GM19372 (cell line): ENCODE measurements around the gene GSE1.

Experiments used
- ATAC-seq: cut with Tn5 transposase; IDR thresholded peaks from one replicate; pipeline ENCODE4 v1.9.1; 2021; ENCODE audit warnings: mild to moderate bottlenecking, low read depth, moderate library complexity; ENCODE audit not compliant: unreplicated experiment

GSE1 gene

GRCh38 chr16:85641776-85642176 lies 28.7 kb downstream of the GSE1 start:
- no peak for ATAC-seq

DNA sequence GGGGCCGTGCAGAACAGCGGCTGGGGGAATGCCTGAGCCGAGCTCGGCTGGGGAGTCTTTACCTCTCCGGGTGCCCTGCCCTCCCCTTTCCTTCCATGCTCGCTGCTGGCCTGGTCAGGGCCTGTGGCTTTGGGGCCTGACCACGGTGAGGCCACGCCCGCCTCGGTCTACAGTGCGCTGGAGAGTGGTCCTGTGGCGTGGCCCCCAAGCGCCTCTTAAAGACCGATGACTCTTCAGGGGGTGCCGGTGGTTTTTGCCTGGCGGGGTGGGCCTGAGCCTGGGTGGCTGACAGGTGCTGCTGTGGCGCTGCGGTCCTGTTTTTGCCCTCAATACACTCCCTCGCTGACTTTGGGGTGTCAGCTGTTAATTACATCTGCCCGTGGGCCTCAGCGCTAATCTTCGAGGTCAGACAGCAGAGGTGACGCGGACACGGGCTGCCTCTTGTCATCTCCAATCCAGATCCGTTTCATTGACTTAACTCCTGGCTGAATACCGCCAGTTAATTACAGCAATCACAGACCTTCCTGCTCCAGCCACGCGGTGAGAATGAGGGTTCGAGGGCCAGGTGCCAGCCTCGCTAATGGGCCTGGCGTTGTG lies 29.7 kb downstream of the GSE1 start:
- no peak for ATAC-seq

- no peak for ATAC-seq
Measured at GRCh38 chr16:85643631-85644030, 30.5 kb downstream of the GSE1 start.

- no peak for ATAC-seq
Measured at GRCh38 chr16:85644093-85644712, 31.1 kb downstream of the GSE1 start.

- ATAC-seq = no peak
Measured at GRCh38 chr16:85645021-85645589, 32.0 kb downstream of the GSE1 start.

GRCh38 chr16:85646358-85646907 lies 33.3 kb downstream of the GSE1 start:
- ATAC-seq = no peak

DNA sequence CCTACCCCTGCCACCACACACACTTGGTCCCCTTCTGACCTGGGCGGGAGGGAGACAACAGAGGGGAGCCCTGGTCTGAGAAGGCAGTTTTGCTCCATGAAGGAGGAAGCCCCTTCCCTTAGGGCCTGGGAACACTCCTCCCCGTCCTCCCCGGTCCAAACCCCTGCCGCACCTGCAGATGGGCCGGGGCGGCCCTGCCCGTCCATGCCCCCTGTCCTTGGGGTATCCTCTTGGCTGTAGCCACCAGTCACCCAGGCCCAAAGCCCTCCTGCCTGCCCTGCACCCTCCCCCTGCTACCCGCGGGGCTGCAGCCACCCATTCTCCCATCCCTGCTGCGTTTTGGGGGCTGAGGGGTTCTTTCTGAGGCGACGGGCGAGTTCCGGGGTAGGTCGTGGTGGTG lies 33.9 kb downstream of the GSE1 start:
- no peak for ATAC-seq

- no peak for ATAC-seq
Measured at GRCh38 chr16:85648070-85648714, 35.1 kb downstream of the GSE1 start.

GRCh38 chr16:85648805-85649204 lies 35.7 kb downstream of the GSE1 start:
- no peak for ATAC-seq

DNA sequence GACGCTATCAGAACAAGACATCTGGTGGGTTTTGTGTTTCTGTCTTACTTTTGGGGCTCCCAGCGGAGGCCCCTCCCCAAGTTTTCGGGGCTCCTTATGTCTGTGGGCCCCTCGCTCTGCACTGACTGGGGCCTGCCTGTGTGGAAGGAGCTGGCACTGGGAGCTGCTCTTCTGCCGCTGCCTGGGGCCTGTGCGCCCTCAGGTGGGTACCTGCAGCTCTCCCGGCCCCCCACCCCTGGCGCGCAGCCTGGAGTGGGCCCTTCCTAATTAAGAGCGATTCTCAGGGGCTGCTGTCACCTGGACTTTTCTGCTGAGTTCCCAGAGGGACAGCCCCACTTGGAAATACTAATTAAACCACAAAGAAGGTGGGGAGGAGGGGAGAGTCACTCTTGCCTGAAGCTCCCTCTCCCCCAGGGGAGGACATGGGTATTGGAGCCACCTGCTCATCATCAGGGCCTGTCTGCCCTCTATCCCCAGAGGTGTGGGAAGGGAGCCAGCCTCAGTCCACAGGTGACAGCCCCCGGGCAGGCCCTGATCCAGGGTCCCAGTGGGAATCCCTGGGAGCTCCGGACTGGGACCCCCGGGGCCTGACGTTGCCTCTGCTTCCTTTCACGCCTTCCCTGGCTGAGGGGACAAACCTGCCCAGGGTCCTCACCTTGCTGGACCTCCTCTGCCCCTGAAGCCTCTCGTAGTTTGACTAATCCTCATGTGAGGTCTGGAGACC lies 36.5 kb downstream of the GSE1 start:
- ATAC-seq = no peak

DNA sequence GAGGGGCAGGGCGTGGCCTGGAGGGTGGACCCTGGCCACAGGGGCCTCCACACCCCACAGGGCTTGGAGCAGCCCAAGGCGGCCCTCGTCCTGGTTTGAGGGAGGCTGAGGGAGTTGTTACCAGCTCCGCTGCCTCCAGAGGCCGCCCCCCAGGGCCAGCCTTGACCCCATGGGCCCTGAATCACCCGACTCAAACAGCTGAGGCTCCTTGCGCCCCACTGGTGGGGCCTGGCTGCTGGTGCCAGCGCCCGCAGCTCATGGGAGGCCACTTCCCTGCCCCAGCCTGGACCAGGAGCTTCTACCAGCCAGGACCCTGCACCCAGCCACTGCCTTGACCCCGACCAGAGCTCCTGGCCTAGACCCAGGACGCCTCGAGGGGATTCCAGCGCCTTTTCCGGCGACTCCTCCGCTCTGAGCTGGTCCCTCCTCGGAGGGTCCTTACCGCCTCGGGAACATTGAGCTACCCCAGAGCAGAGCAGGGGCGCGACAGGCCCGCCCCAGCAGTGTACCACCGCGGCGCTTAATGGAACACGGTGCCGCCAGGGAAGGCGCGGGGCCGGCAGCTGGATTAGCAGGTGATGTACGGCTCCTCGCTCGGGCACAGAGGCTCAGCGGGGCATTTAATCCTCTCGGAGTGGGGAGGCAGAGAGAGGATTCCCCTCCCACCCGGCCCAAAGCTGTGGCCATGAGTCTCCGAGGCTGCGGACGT lies 37.2 kb downstream of the GSE1 start:
- ATAC-seq = no peak

GRCh38 chr16:85650844-85651628 lies 37.9 kb downstream of the GSE1 start:
- ATAC-seq = no peak

GRCh38 chr16:85651629-85652430 lies 38.7 kb downstream of the GSE1 start:
- no peak for ATAC-seq

- ATAC-seq = no peak
Measured at GRCh38 chr16:85652431-85653221, 39.5 kb downstream of the GSE1 start.

GRCh38 chr16:85653290-85653891 lies 40.3 kb downstream of the GSE1 start:
- ATAC-seq = no peak

- no peak for ATAC-seq
Measured at GRCh38 chr16:85654251-85655095, 41.4 kb downstream of the GSE1 start.
